Measurements from ENCODE around the gene ENPP1.

DNA sequence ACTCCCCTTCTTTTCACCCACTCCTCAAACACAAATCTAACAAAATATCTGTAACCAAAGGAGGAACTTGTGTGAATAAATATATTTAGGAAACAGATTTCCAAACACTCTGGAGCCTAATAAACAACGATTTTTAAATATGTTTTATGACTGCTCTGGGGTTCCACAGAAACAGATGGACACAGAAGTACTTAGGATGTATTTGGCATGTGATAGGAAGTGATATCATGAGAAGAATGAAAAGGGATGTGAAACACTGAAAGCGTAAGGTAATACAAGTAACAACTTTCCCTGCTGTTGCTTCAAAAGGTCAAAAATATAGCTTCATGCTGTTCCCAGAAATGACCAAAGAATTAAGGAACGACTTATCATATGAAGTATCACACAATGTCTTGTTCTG lies 26.1 kb upstream of the ENPP1 start:
- TF ChIP-seq POLR2A (IDR thresholded peaks at IDR 0.05; ENCODE audit: low read depth) (no peak), EP300 (IDR thresholded peaks at IDR 0.05) (no peak)

All from esophagus muscularis mucosa (tissue), 2 donors.